ENCODE data around the gene TRERF1. TPM values are rescaled to one million over a fixed set of nuclear protein-coding genes. Genes with fewer than 3 reads are reported as not detected.
"Not testable (repeated sequence)": the region's sequence is repeated elsewhere in the genome, so short reads cannot be mapped to it uniquely, and the experiment has no call there.

Gene TRERF1
- 0.35 and 1.3 TPM in 2 replicates for total RNA-seq

DNA sequence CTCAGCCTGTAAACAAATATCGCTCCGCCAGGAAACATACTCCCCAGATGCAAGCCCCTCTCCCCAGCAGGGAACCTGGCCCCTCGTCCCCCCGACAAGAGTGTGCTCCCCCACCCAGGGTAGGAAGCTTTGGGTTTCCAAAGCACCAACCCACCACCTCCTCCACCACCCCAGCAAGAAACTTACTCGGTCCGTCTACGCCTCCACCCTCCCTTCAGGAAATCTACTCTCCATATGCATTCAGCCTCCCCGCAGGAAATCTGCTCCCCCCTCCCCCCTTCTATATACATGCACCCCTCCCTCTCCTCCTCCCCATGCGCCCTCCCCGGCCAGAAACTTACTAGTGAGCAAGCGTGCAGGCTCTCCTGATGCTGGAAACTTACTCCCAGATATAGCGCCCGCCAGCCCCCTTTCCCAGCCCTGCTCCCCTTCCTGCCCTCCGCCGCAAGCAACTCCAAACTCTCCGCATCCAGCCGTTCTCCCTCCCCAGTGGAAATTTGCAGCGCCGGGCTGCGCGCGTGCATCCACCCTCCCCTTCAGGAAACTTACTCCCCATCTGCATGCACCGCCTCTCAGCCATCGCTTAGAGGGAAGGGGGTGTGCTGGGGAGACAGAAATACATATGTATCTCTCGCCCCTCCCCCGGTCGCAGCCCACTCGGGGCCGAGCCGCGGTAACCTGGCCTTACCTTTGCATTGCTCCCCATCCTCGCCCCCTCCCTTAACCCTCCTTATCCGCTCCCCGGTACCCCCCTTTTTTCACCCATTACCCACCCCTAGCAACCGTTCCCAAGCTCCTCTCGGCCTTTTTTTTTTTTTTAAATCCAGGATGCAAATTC lies at the start of gene TRERF1:
TRERF1 (minus strand) TSS at position 594 of the 838 bp plus-strand sequence. CDS start 182,336 bp downstream, outside the sequence.
- peak; percentile 25 for DNase-seq (ENCODE audit: low read depth)

GRCh38 chr6:42498473-42499128 lies 46.9 kb upstream of the TRERF1 start:
- no peak for DNase-seq (ENCODE audit: low read depth)

- DNase-seq (ENCODE audit: low read depth) = no peak
These were observed 42.3 kb upstream of the TRERF1 start for GRCh38 chr6:42493914-42494539.

GRCh38 chr6:42488129-42488528 lies 36.4 kb upstream of the TRERF1 start:
- DNase-seq (ENCODE audit: low read depth) = no peak

- no peak for DNase-seq (ENCODE audit: low read depth)
These were observed 32.5 kb upstream of the TRERF1 start for GRCh38 chr6:42484261-42484660.

- DNase-seq (ENCODE audit: low read depth) = no peak
These were observed 30.4 kb upstream of the TRERF1 start for GRCh38 chr6:42482174-42482573.

DNA sequence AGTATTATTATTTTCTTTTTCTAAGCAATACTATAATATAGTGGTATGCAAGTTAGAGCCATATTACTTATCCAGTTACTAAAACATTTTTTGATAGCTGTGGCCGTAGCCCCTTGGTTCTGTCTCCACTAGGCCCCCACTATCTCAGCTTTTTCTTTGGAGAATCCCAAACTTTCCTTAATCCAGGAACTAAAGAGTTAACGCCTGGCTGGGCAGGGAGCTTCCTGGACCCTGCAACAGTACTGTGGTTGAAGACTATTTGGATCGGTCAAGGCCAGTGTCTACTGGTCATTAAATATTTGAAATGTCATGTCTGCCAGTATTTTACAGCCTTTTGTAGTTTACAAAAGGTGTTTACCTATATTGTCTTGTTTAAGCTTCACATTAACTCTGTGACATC lies 20.0 kb upstream of the TRERF1 start:
- DNase-seq (ENCODE audit: low read depth) = no peak

GRCh38 chr6:42471142-42471541 lies 19.4 kb upstream of the TRERF1 start:
- no peak for DNase-seq (ENCODE audit: low read depth)

DNA sequence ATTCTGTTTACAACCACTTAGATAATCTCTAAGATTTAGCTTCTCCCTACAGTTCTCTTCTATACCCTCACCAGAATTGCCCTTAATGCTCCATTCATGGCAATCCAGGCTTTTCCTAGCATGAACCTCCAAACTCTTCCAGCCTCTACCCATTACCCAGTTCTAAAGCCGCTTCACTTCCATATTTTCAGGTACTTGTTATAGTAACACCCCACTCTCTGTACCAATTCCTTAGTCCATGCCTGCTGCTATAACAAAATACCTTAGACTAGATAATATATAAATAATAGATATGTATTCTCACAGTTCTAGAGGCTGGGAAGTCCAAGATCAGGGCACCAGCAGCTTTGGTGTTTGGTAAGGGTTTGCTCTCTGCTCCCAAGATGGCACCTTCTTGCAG lies 16.5 kb upstream of the TRERF1 start:
- DNase-seq (ENCODE audit: low read depth) = no peak

GRCh38 chr6:42467651-42468050 lies 15.9 kb upstream of the TRERF1 start:
- no peak for DNase-seq (ENCODE audit: low read depth)

- not testable (repeated sequence) for DNase-seq (ENCODE audit: low read depth)
These were observed 14.7 kb upstream of the TRERF1 start for GRCh38 chr6:42466470-42466869.

DNA sequence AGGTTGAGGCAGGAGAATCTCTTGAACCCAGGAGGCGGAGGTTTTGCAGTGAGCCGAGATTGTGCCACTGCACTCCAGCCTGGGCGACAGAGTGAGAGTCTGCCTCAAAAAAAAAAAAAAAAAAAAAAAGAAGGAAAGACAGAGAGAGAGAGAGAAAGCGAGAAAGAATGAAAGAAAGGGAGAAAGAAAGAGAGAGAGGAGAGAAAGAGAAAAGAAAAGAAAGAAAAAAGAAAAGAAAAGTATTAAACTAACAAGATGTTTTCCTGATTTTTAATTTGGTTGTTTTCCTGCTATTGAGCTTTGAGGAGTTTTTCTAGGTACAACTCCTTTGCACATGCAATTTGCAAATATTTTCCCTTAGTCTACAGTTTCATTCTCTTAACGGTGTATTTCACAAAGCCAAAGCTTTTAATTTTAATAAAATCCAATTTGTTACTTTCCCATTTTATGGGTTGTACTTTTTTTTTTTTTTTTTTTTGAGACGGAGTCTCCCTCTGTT lies 10.8 kb upstream of the TRERF1 start:
- no peak for DNase-seq (ENCODE audit: low read depth)

GRCh38 chr6:42460883-42461282 lies 9.2 kb upstream of the TRERF1 start:
- DNase-seq (ENCODE audit: low read depth) = no peak

DNA sequence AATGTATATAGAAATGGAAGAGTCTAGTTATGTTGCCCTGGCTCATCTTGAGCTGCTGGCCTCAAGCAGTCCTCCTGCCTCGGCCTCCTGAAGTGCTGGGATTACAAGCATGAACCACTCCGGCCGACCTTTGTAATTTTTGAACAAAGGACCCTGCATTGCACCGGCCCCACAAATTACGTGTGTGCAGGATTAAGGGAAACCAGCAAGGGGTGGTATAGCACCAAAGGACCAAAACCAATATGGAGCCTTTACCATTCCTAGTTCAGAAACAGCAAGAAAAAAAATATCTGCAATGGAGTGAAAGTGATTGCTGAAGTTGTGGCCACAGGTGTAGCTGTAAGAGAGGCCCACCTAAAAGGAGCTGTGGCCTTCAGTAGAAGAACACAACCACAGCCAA lies 8.2 kb upstream of the TRERF1 start:
- no peak for DNase-seq (ENCODE audit: low read depth)

DNA sequence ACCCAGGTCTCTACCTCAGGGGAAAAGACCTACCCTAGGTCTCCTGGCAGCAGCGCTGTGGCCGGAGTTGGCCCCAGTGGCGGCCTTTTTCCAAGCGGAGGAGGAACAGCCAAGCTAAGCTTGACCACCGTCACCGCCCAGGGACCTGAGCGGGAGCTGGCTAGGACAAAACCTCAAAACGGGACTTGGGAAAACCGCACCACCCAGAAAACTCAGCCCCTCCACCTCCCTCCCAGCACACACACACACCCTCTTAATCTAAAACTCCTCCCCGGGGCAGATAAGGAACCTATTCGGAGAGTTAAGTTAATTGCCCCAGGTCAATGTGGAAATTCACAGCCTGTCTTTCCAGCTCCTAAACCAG lies 2.7 kb upstream of the TRERF1 start:
- no peak for DNase-seq (ENCODE audit: low read depth)

DNA sequence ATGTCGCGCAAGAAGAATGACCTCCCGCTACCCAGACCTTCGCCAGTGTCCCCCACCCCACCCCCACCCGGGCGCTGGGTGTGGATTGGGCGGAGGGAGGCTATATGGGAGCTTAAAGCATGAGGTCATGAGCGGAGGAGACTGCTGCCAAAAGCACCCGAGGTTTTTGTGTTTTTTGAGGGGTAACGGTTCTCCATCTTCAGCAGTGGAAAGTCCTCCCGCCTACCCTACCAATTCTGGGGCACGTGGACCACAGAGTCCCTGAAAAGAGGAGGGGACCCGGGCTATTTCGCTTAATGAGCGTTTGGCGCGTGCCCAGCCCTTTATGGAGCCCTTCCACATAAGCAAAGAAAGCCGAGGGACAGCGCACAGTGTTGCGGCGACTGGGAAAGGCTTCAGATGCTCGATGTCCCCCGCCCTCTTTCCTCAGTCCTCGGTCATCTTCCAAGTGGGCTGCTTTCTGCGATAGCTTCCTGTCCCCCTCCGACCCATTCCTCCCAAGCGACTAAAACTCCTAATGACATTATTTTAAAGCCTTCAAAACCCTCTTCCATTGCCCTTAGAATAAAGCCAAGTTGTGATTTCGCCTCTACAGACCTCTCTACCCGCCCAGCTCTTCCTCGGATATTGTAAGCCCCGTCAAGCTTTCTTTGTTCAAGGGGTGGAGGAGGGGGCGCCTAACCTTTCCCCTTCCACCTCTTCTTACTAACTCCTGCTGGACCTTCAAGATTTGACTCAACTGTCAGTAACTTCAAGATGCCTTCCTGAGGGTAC lies 2.1 kb upstream of the TRERF1 start:
- no peak for DNase-seq (ENCODE audit: low read depth)

GRCh38 chr6:42453031-42453653 lies 1.4 kb upstream of the TRERF1 start:
- peak; percentile 57 for DNase-seq (ENCODE audit: low read depth)

- peak; percentile 72 for DNase-seq (ENCODE audit: low read depth)
These were observed 675 bp upstream of the TRERF1 start for GRCh38 chr6:42452171-42453030.

- DNase-seq (ENCODE audit: low read depth) = no peak
These were observed 1.0 kb downstream of the TRERF1 start for GRCh38 chr6:42450477-42451332.

Data from renal cortical epithelial cell (primary cell).